CD4-positive, alpha-beta memory T cell (primary cell): ENCODE results near the gene OR1M1. TPM values are rescaled to one million over a fixed set of nuclear protein-coding genes. Genes with fewer than 3 reads are reported as not detected.
A peak's percentile ranks its signal among the peaks of the same experiment; 100 is the strongest.

Experiments
- CTCF ChIA-PET: fragments of 350-600 bp; sonication (Branson Sonifier 250); formaldehyde crosslinking; loops from one replicate; lab custom pipeline; 2021; ENCODE audit warnings: inconsistent platforms; ENCODE audit not compliant: partially characterized antibody; lab: Charles Lee
- POLR2A ChIA-PET: fragments of 350-600 bp; sonication (Branson Sonifier 250); formaldehyde crosslinking; loops from one replicate; lab custom pipeline; 2021; ENCODE audit not compliant: partially characterized antibody; lab: Charles Lee
- DNase-seq, 5 donors: peaks; one replicate each; pipeline versions ENCODE4 v3.0.0 to v3.0.0-alpha.2; 2020 to 2022; ENCODE audit warnings: mixed read lengths in 1 of 5
- H3K27ac ChIP-seq: one replicate; pipeline ENCODE4 v1.7.0; 2013; ENCODE audit warnings: low read depth, low read length
- H3K27me3 ChIP-seq: 2 replicates; pipeline ENCODE4 v1.7.0; 2013; ENCODE audit warnings: mild to moderate bottlenecking, low read length, moderate library complexity; ENCODE audit not compliant: insufficient read depth
- H3K36me3 ChIP-seq: 2 replicates; pipeline ENCODE4 v1.7.0; 2013; ENCODE audit warnings: mild to moderate bottlenecking, low read length, moderate library complexity; ENCODE audit not compliant: insufficient read depth
- H3K4me1 ChIP-seq: 2 replicates; pipeline ENCODE4 v1.7.0; 2013; ENCODE audit warnings: mild to moderate bottlenecking, low read length, moderate library complexity; ENCODE audit not compliant: insufficient read depth
- H3K4me3 ChIP-seq, 2 donors: one replicate each; pipeline ENCODE4 v1.7.0; 2013; ENCODE audit warnings: low read length in 2 of 2, mild to moderate bottlenecking in 1 of 2
- H3K9me3 ChIP-seq, 2 donors: one replicate each; pipeline ENCODE4 v1.7.0; 2013; ENCODE audit warnings: low read length in 2 of 2, control low read depth in 1 of 2; ENCODE audit not compliant: control insufficient read depth in 1 of 2
- H3K27ac Mint-ChIP-seq, 7 donors: one replicate each; pipeline ENCODE4 v1.8.0; 2020 to 2021; ENCODE audit warnings: mixed read lengths in 7 of 7, mild to moderate bottlenecking in 6 of 7, inconsistent platforms in 3 of 7, moderate library complexity in 3 of 7
- H3K27me3 Mint-ChIP-seq, 2 donors: one replicate each; pipeline ENCODE4 v1.8.0; 2020 to 2021; ENCODE audit warnings: mixed read lengths in 2 of 2
- H3K36me3 Mint-ChIP-seq, 2 donors: one replicate each; pipeline ENCODE4 v1.8.0; 2020 to 2021; ENCODE audit warnings: mixed read lengths in 2 of 2, inconsistent platforms in 1 of 2, mild to moderate bottlenecking in 1 of 2
- H3K4me1 Mint-ChIP-seq, 4 donors: one replicate each; pipeline ENCODE4 v1.8.0; 2020 to 2021; ENCODE audit warnings: mixed read lengths in 4 of 4, mild to moderate bottlenecking in 1 of 4
- H3K4me3 Mint-ChIP-seq, 8 donors: one replicate each; pipeline ENCODE4 v1.8.0; 2020 to 2021; ENCODE audit warnings: mixed read lengths in 8 of 8, mild to moderate bottlenecking in 7 of 8, moderate library complexity in 6 of 8, inconsistent platforms in 3 of 8
- H3K9me3 Mint-ChIP-seq, 8 donors: one replicate each; pipeline ENCODE4 v1.8.0; 2020 to 2021; ENCODE audit warnings: mixed read lengths in 8 of 8, mild to moderate bottlenecking in 5 of 8, inconsistent platforms in 3 of 8, moderate library complexity in 1 of 8
- intact Hi-C: fragments of 100-400 bp; cut with micrococcal nuclease; formaldehyde crosslinking; loops from one replicate; pipeline ENCODE4 v1.15.1; 2023
- polyA plus RNA-seq, 2 donors: library from polyadenylated mRNA; unstranded; fragments of 300-500 nt; fragmentation: Illumina TruSeq; gene quantifications; one replicate each; pipeline ENCODE4 v1.2.3, GENCODE V29; 2021
- total RNA-seq, 2 experiments: library from RNA; stranded (reverse); gene quantifications; one replicate each; pipeline ENCODE4 v1.2.3, GENCODE V29; 2021

The OR1M1 gene, protein sequence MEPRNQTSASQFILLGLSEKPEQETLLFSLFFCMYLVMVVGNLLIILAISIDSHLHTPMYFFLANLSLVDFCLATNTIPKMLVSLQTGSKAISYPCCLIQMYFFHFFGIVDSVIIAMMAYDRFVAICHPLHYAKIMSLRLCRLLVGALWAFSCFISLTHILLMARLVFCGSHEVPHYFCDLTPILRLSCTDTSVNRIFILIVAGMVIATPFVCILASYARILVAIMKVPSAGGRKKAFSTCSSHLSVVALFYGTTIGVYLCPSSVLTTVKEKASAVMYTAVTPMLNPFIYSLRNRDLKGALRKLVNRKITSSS
- total RNA-seq: not detected
- polyA plus RNA-seq: not detected

DNA sequence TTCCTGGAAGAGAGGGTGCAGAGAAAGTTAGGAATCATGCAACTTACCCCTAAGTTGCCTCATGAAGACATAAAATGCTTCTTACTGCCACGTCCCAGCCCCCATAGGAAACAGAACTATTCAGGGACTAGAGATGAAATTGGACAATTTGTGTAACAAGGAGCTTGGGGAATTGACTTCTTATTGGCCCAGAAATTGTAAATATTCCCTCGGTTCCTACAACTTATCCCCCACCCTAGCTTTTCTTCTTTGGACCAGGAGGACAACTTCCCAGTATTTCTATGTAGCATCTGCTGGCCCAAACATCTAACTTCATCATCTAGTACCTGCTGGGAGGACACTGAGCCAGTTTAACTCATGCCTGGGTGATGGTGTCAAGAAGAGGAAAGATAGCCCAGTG lies at the start of gene OR1M1:
TSS of gene OR1M1 (plus strand) at position 301 of the 400 bp plus-strand sequence. CDS start 6,184 bp downstream, outside the sequence.
- no peak within 1 kb of the TSS for H3K4me3 ChIP-seq
- Mint-ChIP-seq H3K27ac (peak within 1 kb of the TSS in 1 of 7 donors; percentile 29), H3K4me3 (no peak within 1 kb of the TSS), H3K27me3 (peaks cover 9 to 25% of the 10 kb centered on the region in 2 donors), H3K36me3 (no peaks in the 10 kb centered on the region), H3K9me3 (no peaks in the 10 kb centered on the region), H3K4me1 (no peaks in the 10 kb centered on the region)
- DNase-seq: no peak
- H3K27ac ChIP-seq: no peak within 1 kb of the TSS
- no peaks in the 10 kb centered on the region for H3K27me3 ChIP-seq
- H3K4me1 ChIP-seq: no peaks in the 10 kb centered on the region
- intact Hi-C loops: no loop called here
- ChIA-PET POLR2A (no interaction called here), CTCF (no interaction called here)
- no peaks in the 10 kb centered on the region for H3K9me3 ChIP-seq
- no peaks in the 10 kb centered on the region for H3K36me3 ChIP-seq

- Histone ChIP-seq H3K4me1 (no peaks in the 10 kb centered on the region), H3K36me3 (no peaks in the 10 kb centered on the region), H3K9me3 (no peaks in the 10 kb centered on the region), H3K27me3 (no peaks in the 10 kb centered on the region), H3K27ac (no peak overlapping the region), H3K4me3 (no peak overlapping the region)
- Mint-ChIP-seq H3K4me3 (peak overlapping the region in 1 of 8 donors; percentile 6), H3K4me1 (no peaks in the 10 kb centered on the region), H3K27ac (no peak overlapping the region), H3K9me3 (no peaks in the 10 kb centered on the region), H3K36me3 (no peaks in the 10 kb centered on the region), H3K27me3 (peaks cover 10 to 30% of the 10 kb centered on the region in 2 donors)
- DNase-seq: no peak
- ChIA-PET CTCF (no interaction called here), POLR2A (no interaction called here)
- intact Hi-C loops: no loop called here
Observed at GRCh38 chr19:9037400-9038062, 49.3 kb upstream of the OR1M1 start.

GRCh38 chr19:9039728-9040127 lies 47.1 kb upstream of the OR1M1 start:
- Mint-ChIP-seq H3K27ac (no peak overlapping the region), H3K27me3 (peaks cover 11 to 27% of the 10 kb centered on the region in 2 donors), H3K4me3 (no peak overlapping the region), H3K9me3 (no peaks in the 10 kb centered on the region), H3K36me3 (no peaks in the 10 kb centered on the region), H3K4me1 (no peaks in the 10 kb centered on the region)
- no peaks in the 10 kb centered on the region for H3K9me3 ChIP-seq
- ChIA-PET POLR2A (no interaction called here), CTCF (no interaction called here)
- no peaks in the 10 kb centered on the region for H3K27me3 ChIP-seq
- H3K27ac ChIP-seq: no peak overlapping the region
- H3K36me3 ChIP-seq: no peaks in the 10 kb centered on the region
- intact Hi-C loops: no loop called here
- no peaks in the 10 kb centered on the region for H3K4me1 ChIP-seq
- DNase-seq: no peak
- no peak overlapping the region for H3K4me3 ChIP-seq

DNA sequence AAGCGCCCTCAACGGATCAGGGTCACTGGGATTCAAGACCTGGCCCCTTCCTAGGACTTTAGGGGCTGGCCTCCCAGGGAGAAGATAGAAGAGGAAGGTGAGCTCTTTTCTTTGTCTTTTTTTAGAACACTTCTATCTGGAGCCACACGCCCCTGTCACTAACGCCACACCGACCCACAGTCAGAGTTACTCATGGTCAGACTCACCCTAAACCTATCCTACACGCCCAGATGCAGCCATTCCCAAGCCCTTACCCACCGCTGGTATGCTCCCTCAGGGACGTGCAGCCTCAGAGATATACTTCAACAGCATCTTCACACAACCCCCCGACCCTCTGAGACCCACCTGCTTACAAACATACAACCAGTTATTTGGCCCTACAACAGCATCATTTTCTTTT lies 46.7 kb upstream of the OR1M1 start:
- Mint-ChIP-seq H3K9me3 (no peaks in the 10 kb centered on the region), H3K27me3 (peaks cover 12 to 27% of the 10 kb centered on the region in 2 donors), H3K27ac (no peak overlapping the region), H3K4me3 (no peak overlapping the region), H3K4me1 (no peaks in the 10 kb centered on the region), H3K36me3 (no peaks in the 10 kb centered on the region)
- H3K9me3 ChIP-seq: no peaks in the 10 kb centered on the region
- ChIA-PET CTCF (no interaction called here), POLR2A (no interaction called here)
- DNase-seq: no peak
- H3K36me3 ChIP-seq: no peaks in the 10 kb centered on the region
- no peaks in the 10 kb centered on the region for H3K27me3 ChIP-seq
- intact Hi-C loops: no loop called here
- H3K27ac ChIP-seq: no peak overlapping the region
- H3K4me1 ChIP-seq: no peaks in the 10 kb centered on the region
- H3K4me3 ChIP-seq: no peak overlapping the region

GRCh38 chr19:9041023-9041422 lies 45.8 kb upstream of the OR1M1 start:
- Histone ChIP-seq H3K9me3 (no peaks in the 10 kb centered on the region), H3K36me3 (no peaks in the 10 kb centered on the region), H3K4me1 (no peaks in the 10 kb centered on the region), H3K27ac (no peak overlapping the region), H3K27me3 (no peaks in the 10 kb centered on the region), H3K4me3 (no peak overlapping the region)
- no peak for DNase-seq
- Mint-ChIP-seq H3K36me3 (no peaks in the 10 kb centered on the region), H3K9me3 (no peaks in the 10 kb centered on the region), H3K27me3 (peaks cover 16 to 23% of the 10 kb centered on the region in 2 donors), H3K4me3 (no peak overlapping the region), H3K27ac (no peak overlapping the region), H3K4me1 (no peaks in the 10 kb centered on the region)
- CTCF ChIA-PET: no interaction called here
- intact Hi-C loops: no loop called here
- POLR2A ChIA-PET: no interaction called here

- H3K4me3 Mint-ChIP-seq: no peak overlapping the region
- ChIA-PET CTCF (interaction anchor here (1.3 kb wide), 1 partner anchor 10 kb away, joined by 4 read pairs; no protein-coding TSS in a partner anchor), POLR2A (no interaction called here)
- Histone ChIP-seq H3K9me3 (no peaks in the 10 kb centered on the region), H3K27me3 (no peaks in the 10 kb centered on the region), H3K27ac (no peak overlapping the region), H3K4me1 (no peaks in the 10 kb centered on the region), H3K36me3 (no peaks in the 10 kb centered on the region), H3K4me3 (no peak overlapping the region)
- no peak overlapping the region for H3K27ac Mint-ChIP-seq
- no peak for DNase-seq
- H3K36me3 Mint-ChIP-seq: no peaks in the 10 kb centered on the region
- no peaks in the 10 kb centered on the region for H3K4me1 Mint-ChIP-seq
- H3K9me3 Mint-ChIP-seq: no peaks in the 10 kb centered on the region
- H3K27me3 Mint-ChIP-seq: peaks cover 17 to 18% of the 10 kb centered on the region in 2 donors
- intact Hi-C loops: no loop called here
Observed at GRCh38 chr19:9043524-9043923, 43.3 kb upstream of the OR1M1 start.

DNA sequence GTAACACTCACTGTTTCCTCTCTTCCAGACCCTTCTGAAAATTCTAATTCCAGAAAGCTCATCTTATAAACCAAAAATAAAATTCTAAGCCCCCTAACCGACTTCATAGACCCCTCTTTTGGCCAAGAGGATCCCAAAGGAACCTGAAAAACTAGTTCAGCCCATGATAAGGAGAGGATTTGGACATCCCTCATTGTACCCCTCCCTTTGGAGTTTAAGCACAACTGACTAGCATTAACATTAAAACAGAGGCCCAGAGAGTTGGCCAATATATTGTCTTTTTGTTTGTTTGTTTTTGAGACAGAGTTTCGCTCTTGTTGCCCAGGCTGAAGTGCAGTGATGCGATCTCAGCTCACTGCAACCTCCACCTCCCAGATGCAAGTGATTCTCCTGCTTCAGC lies 42.4 kb upstream of the OR1M1 start:
- no peaks in the 10 kb centered on the region for H3K9me3 Mint-ChIP-seq
- CTCF ChIA-PET: interaction anchor here (1.3 kb wide), 1 partner anchor 9 kb away, joined by 4 read pairs; no protein-coding TSS in a partner anchor
- no peak overlapping the region for H3K27ac Mint-ChIP-seq
- no peaks in the 10 kb centered on the region for H3K4me1 ChIP-seq
- POLR2A ChIA-PET: no interaction called here
- H3K4me1 Mint-ChIP-seq: no peaks in the 10 kb centered on the region
- H3K9me3 ChIP-seq: no peaks in the 10 kb centered on the region
- H3K4me3 ChIP-seq: no peak overlapping the region
- no peak overlapping the region for H3K4me3 Mint-ChIP-seq
- H3K27ac ChIP-seq: no peak overlapping the region
- H3K27me3 Mint-ChIP-seq: peaks cover 17 to 18% of the 10 kb centered on the region in 2 donors
- no peak for DNase-seq
- intact Hi-C loops: no loop called here
- H3K36me3 ChIP-seq: no peaks in the 10 kb centered on the region
- H3K36me3 Mint-ChIP-seq: no peaks in the 10 kb centered on the region
- H3K27me3 ChIP-seq: no peaks in the 10 kb centered on the region
